ENCODE measurements around the gene DCDC1. TPM values are rescaled to one million over a fixed set of nuclear protein-coding genes. Genes with fewer than 3 reads are reported as not detected.
"Not testable (repeated sequence)": the region's sequence is repeated elsewhere in the genome, so short reads cannot be mapped to it uniquely, and the experiment has no call there.

DCDC1 gene
- total RNA-seq, 1 donor from 2014 or later, result 0.16 TPM

GRCh38 chr11:30991802-30992512 is 377.6 kb downstream of the DCDC1 start:
- intact Hi-C loops (cut with micrococcal nuclease), result no loop called here

DNA sequence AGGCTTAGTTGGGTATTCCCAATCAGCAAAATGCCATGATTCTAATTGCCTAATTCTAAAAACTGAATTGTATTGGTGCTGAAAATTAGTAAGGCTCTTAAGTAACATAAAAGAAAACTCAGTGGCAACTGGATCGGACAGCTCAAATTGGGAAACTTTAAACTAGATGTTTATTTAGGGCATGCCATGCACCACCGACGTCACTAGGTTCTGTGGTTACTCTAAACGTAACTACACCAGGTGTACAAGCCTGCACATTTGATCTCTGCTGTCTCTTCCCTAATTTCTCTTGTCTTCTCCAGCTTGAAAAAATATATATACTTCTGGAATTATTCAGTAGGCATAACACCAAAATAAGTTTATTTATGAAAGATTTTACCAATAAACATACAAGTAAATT is 378.2 kb downstream of the DCDC1 start:
- intact Hi-C loops (cut with micrococcal nuclease), result no loop called here

GRCh38 chr11:30990625-30991296 is 378.8 kb downstream of the DCDC1 start:
- intact Hi-C loops (cut with micrococcal nuclease), result no loop called here

DNA sequence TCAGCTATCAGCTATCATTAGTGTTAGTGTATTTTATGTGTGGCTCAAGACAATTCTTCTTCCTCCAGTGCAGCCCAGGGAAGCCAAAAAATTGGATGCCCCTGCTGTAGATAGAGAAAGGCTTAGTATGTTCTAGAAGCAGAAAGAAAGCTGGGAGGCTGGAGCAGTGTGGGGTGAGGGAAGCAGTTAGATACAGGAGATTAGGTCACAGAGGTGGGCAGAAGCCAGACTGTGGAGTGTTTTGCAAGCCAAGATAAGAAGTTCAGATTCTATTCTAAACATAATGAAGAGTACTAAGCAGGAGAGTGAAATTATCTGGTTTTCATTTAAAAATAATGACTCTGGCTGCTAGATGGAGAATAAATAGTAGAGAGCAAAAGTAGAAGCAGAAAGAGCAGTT is 381.7 kb downstream of the DCDC1 start:
- intact Hi-C loops (cut with micrococcal nuclease), result no loop called here

DNA sequence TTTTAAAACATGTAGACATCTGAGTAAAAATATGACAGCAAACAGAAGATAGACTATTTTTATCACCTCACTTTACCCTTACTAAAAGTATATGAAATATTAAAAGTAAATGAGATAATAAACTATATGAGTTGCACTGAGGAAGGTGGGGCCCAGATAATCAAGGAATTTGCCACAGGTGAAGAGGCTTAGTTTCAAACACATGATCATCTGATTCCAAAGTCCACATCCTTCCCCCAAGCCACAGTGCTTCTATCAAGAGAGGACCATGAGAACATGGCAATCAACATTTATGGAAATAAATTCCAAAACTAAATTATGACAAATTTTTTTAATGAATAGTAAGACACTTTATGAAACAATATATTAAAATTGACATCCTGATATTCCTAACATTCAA is 384.0 kb downstream of the DCDC1 start:
- intact Hi-C loops (cut with micrococcal nuclease), result no loop called here

DNA sequence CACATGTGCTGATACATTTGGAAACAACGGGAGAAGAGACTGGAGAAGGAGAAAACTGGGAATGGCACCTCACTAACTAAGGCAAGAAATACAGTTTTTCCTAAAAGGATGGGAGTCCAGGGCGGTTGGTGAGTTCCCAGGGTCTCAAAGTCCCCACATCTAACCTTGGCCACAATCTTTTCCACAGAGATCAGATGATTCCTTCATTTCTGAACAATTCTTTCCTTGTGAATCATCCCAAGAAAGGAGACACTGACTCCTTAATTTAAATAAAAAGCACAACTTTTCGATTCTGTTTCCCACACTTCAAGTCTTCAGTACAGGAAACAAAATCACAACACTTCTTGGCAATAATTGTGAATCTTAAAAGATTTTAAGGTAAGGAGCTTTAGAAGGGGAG is 384.7 kb downstream of the DCDC1 start:
- intact Hi-C loops (cut with micrococcal nuclease), result no loop called here

DNA sequence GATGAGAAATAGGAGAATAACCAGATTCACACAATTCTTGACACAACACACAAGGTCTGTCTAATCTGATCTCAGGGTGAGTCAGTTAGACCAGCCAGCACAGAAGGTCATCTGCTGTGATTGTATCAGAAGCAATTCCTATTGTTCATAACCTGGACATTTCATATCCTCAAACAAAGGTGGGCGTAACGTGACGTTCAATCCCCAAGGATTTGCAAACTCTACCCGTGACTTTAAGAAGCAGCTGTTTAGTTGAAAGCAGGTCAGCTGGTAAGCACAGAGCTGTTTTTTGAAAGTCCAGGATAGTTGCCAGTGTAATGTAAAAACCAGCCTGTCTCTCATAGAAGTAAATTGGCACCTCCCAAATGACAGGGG is 385.1 kb downstream of the DCDC1 start:
- intact Hi-C loops (cut with micrococcal nuclease), result no loop called here

- intact Hi-C loops (cut with micrococcal nuclease), result no loop called here
Observed at GRCh38 chr11:30983776-30984441, 385.6 kb downstream of the DCDC1 start.

DNA sequence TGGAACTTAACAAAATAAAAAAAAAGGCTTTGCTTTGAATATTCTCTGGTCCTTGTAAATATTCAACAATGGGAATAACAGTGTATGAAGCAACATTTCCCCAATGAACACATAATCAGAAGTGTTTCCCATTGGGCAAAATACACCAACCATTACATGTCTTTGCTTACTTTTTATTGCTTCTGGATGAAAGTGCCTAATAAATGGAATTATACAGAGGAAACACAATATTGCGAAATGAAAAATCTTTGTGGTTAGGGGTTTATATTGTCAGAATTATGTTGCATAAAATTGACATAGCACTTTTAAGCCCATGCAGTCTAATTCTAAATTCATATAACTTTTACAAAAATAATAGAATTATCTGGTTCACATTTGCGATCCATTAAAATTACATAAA is 386.4 kb downstream of the DCDC1 start:
- intact Hi-C loops (cut with micrococcal nuclease), result no loop called here

DNA sequence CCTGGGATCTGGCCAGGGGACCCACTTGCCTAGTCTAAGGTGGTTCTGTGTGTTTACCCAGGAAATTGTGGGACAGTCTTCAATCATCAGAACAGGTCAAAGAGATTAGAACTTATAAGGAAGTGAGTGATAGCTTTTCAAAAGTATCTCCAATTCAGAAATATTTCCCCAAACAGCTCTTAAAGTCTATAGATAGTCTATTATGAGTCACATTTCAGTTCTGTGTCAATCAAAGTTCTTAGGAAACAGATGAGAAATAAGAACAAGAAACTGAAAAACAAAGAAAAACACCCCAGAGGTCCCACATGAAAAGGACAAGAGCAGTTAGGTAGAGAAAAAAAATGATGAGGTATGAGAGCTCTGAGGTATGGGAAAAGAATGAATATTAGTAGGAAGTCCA is 402.0 kb downstream of the DCDC1 start:
- intact Hi-C loops (cut with micrococcal nuclease), result no loop called here

DNA sequence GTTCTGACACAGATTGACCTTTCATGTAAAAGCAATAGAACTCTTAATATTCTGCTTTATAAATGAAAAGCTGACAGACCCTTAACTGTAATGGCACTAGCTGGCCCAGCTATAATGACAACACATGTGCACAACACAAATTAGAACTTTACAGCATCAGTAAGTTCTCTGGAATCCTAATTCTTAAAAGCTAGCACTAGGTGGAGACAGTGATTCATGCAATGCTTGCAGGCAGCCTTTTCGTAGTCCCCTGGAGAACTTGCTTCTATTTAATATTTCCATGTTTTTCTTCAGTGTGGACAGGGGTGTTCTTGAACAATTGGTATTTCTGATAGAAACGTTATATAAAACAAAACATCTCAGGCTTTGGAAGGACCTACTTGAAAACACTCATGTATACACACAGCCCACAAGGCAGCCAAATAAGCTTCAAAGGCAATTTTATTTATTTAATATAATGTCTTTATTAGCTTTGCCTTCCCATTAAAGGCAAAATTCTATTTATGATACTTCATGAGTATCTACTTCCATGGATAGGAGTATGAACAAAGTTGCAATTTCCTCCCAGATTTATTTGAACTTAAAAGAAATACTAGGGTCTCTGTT is 409.0 kb downstream of the DCDC1 start:
- intact Hi-C loops (cut with micrococcal nuclease), result no loop called here

DNA sequence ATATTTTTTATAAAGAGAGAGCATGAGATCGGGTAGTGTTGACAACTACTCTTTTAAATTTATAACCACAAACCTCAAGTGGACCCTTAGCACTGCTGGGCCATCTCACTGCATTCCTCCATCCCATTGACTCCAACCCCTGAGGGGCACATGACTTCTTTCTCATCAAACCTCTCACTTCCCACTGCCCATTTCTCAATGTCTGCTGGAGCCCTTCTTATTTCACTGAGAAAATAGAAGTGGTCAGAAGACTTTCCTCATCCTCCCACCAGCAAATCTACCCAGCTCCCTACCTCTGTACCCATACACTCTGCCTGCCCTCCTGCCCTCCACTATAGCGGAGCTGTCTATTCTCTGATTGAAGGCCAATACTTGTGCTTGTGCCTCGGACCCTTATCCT is 412.8 kb downstream of the DCDC1 start:
- intact Hi-C loops (cut with micrococcal nuclease), result no loop called here

- intact Hi-C loops (cut with micrococcal nuclease), result no loop called here
Observed at GRCh38 chr11:30949838-30950237, 419.7 kb downstream of the DCDC1 start.

- intact Hi-C loops (cut with micrococcal nuclease), result not testable (repeated sequence)
Observed at GRCh38 chr11:30947715-30948114, 421.8 kb downstream of the DCDC1 start.

DNA sequence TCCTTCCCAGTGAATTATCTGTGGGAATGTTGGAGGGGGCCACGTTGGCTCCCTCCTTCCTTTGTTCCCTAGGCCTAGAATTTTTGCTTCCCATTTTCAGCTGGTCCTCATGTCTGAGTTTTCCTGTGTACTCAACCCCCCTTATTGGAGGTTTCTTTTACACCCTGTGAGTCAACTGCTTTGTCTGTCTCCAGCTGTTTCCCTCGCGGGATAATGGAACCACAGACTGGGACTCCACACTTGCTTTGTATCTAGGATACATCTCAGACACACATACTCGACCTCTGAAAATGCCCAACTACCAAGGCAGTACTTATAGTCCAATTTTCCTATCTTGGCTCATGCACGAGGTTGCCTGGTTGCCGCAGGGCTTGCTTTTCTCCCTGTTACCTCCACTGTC is 430.7 kb downstream of the DCDC1 start:
- intact Hi-C loops (cut with micrococcal nuclease), result no loop called here

DNA sequence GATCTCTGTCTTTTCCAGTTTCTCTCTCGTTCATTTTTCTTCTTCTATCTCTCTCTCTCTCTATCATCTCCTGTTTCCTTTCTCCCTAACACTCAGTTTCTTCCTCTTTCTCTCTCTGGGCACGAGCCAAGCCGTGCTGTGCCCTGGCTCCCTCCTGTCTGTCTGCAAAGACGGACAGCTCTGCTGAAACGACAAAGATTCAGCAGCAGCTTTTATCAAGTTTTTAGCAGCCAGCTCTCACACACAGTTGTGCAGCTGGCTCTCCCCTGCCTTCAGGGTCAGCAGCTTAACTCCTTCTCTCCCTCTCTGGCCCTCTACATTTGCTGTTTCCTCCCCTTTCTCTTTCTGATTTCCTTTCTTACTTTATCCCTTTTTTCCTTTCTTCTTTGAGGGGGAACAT is 431.4 kb downstream of the DCDC1 start:
- intact Hi-C loops (cut with micrococcal nuclease), result no loop called here

DNA sequence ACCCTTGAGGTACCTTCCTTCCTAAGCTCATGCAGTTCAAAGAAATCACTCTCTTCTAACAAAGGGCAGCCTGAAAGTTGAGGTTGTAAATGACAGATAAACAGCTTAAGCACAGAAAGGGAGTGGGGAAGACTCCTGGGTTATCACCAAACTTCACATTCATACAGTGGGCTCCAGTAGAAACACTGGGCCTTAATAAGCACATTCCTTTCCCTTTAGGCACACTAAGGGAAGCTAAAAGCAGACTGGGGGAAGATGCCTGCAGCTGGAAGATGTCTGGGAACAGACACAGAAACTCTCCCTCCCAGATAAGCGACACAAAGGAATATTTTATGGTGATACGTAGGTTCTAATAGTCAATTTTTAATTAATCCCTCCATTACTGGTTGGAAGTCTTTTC is 433.0 kb downstream of the DCDC1 start:
- intact Hi-C loops (cut with micrococcal nuclease), result no loop called here

- intact Hi-C loops (cut with micrococcal nuclease), result no loop called here
Observed at GRCh38 chr11:30935861-30936260, 433.7 kb downstream of the DCDC1 start.

- intact Hi-C loops (cut with micrococcal nuclease), result no loop called here
Observed at GRCh38 chr11:30926130-30926529, 443.4 kb downstream of the DCDC1 start.

- intact Hi-C loops (cut with micrococcal nuclease), result no loop called here
Observed at GRCh38 chr11:30921811-30922210, 447.7 kb downstream of the DCDC1 start.

- intact Hi-C loops (cut with micrococcal nuclease), result loop anchor here (10.0 kb wide), 1 partner anchor 1485 kb away; no protein-coding TSS in a partner anchor
Observed at GRCh38 chr11:30919389-30920152, 450.0 kb downstream of the DCDC1 start.
